Keratinocyte (primary cell): ENCODE data around the gene LRRTM3.

Experiments
- EZH2 ChIP-seq: IDR thresholded peaks from one replicate; pipeline ENCODE4 v1.6.1; 2012; ENCODE audit warnings: inconsistent platforms, mild to moderate bottlenecking, low read length, moderate library complexity
- TF ChIP-seq, protein P1 (sequence below), 3 experiments: IDR thresholded peaks in 1 of 3; conservative IDR thresholded peaks in 1 of 3; optimal IDR thresholded peaks in 1 of 3; 2 replicates in 2 of 3; 3 replicates in 1 of 3; pipeline versions ENCODE3 to v1.5.1; 2011; ENCODE audit warnings: low read length in 3 of 3, mild to moderate bottlenecking in 3 of 3, moderate library complexity in 2 of 3, control low read depth in 1 of 3, inconsistent platforms in 1 of 3; ENCODE audit not compliant: insufficient read depth in 2 of 3; ENCODE audit errors: extremely low read depth in 1 of 3

DNA sequence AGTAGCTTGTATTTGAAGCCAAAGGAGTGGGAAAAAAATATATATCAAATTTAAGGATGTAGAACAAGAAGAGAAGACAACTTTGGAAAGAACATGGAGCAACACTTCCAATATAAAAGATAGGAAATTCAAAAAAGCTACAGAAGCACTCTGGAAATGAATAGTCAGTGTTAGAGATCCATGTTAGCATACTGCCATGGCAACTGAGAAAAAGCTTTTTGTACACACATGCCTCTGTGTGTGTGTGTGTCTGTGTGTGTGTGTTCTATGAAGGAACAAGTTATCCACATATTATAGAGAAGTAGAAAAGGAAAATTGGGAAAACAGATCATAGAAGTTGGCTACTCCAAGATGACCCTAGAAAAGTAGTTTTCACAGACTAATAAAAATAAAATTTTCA is 96.3 kb downstream of the LRRTM3 start:
- TF ChIP-seq, protein P1, sequence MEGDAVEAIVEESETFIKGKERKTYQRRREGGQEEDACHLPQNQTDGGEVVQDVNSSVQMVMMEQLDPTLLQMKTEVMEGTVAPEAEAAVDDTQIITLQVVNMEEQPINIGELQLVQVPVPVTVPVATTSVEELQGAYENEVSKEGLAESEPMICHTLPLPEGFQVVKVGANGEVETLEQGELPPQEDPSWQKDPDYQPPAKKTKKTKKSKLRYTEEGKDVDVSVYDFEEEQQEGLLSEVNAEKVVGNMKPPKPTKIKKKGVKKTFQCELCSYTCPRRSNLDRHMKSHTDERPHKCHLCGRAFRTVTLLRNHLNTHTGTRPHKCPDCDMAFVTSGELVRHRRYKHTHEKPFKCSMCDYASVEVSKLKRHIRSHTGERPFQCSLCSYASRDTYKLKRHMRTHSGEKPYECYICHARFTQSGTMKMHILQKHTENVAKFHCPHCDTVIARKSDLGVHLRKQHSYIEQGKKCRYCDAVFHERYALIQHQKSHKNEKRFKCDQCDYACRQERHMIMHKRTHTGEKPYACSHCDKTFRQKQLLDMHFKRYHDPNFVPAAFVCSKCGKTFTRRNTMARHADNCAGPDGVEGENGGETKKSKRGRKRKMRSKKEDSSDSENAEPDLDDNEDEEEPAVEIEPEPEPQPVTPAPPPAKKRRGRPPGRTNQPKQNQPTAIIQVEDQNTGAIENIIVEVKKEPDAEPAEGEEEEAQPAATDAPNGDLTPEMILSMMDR (optimal IDR thresholded peaks at IDR 0.05 in 1 of 3, IDR thresholded peaks at IDR 0.05 in 1 of 3, conservative IDR thresholded peaks at IDR 0.05 in 1 of 3; ENCODE audit: extremely low read depth in 1 of 3, insufficient read depth in 2 of 3, low read length in 3 of 3), result no peak
- TF ChIP-seq EZH2, result no peak
